Transverse colon (tissue), 3 donors: ENCODE data around the gene EFCAB9.

ENCODE experiments used
- CTCF ChIP-seq, 5 experiments: fragments of 200-600 bp in 3 of 5; fragments of 450-650 bp in 2 of 5; sonication (generic) in 3 of 5; IDR thresholded peaks; 1 replicate in 2 of 5; 2 replicates in 3 of 5; pipeline ENCODE4 v1.5.1; 2016 to 2017; ENCODE audit warnings: antibody characterized with exemption in 5 of 5, inconsistent platforms in 3 of 5, mild to moderate bottlenecking in 2 of 5, moderate library complexity in 1 of 5
- EP300 ChIP-seq: sonication (generic); formaldehyde crosslinking; IDR thresholded peaks from one replicate; pipeline ENCODE4 v1.6.1; 2017; ENCODE audit warnings: antibody characterized with exemption, low read depth
- POLR2A ChIP-seq: fragments of 450-650 bp; IDR thresholded peaks from one replicate; pipeline ENCODE4 v1.6.1; 2016; ENCODE audit warnings: antibody characterized with exemption, mild to moderate bottlenecking, moderate library complexity

GRCh38 chr5:172178991-172179989 lies 14.7 kb upstream of the EFCAB9 start:
- TF ChIP-seq EP300 (no peak), CTCF (IDR thresholded peaks at IDR 0.05) (no peak), POLR2A (no peak)
